ENCODE measurements around the gene CRIM1.

The CRIM1 gene

GRCh38 chr2:36438449-36438977 is 82.9 kb downstream of the CRIM1 start:
- H3K4me3 ChIP-seq (ENCODE audit: low read depth, low read length) = no peak overlapping the region
- peak overlapping the region; percentile 86 for H3K27ac ChIP-seq
- TF ChIP-seq, protein P1, sequence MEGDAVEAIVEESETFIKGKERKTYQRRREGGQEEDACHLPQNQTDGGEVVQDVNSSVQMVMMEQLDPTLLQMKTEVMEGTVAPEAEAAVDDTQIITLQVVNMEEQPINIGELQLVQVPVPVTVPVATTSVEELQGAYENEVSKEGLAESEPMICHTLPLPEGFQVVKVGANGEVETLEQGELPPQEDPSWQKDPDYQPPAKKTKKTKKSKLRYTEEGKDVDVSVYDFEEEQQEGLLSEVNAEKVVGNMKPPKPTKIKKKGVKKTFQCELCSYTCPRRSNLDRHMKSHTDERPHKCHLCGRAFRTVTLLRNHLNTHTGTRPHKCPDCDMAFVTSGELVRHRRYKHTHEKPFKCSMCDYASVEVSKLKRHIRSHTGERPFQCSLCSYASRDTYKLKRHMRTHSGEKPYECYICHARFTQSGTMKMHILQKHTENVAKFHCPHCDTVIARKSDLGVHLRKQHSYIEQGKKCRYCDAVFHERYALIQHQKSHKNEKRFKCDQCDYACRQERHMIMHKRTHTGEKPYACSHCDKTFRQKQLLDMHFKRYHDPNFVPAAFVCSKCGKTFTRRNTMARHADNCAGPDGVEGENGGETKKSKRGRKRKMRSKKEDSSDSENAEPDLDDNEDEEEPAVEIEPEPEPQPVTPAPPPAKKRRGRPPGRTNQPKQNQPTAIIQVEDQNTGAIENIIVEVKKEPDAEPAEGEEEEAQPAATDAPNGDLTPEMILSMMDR (IDR thresholded peaks at IDR 0.05; ENCODE audit: low read depth, low read length, missing control alignments) = no peak
- H3K27me3 ChIP-seq (replicated peaks) = no peaks in the 10 kb centered on the region
- H3K36me3 ChIP-seq (replicated peaks) = peaks cover 19% of the 10 kb centered on the region
- peak; percentile 99 for DNase-seq
- in situ Hi-C loops (cut with HindIII; ENCODE audit: low pct_ligation_motif_present, low sequenced_read_pairs) = no loop called here

DNA sequence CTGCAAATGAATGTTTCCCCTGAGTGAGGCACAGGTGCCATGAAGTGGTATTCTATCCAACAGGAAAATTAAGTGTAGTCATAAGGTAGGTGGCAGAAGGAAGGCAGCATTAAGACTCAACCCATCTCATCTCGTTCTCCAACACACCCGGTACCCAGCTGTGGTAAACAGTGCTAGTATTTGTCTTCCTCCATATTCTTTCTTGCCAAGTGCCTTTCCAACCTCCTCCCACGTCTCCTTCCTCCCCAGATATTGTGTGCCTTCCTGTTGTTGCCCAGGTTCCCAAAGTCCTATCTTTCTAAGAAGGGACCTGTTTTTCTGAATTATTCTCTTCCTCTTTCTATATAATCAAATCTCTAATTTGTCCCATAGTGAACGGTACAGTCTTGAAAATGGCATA is 83.5 kb downstream of the CRIM1 start:
- DNase-seq = no peak
- peak overlapping the region; percentile 86 for H3K27ac ChIP-seq
- H3K27me3 ChIP-seq (replicated peaks) = no peaks in the 10 kb centered on the region
- in situ Hi-C loops (cut with HindIII; ENCODE audit: low pct_ligation_motif_present, low sequenced_read_pairs) = no loop called here
- H3K4me3 ChIP-seq (ENCODE audit: low read depth, low read length) = no peak overlapping the region
- peaks cover 24% of the 10 kb centered on the region for H3K36me3 ChIP-seq (replicated peaks)
- TF ChIP-seq, protein P1 (IDR thresholded peaks at IDR 0.05; ENCODE audit: low read depth, low read length, missing control alignments) = no peak

DNA sequence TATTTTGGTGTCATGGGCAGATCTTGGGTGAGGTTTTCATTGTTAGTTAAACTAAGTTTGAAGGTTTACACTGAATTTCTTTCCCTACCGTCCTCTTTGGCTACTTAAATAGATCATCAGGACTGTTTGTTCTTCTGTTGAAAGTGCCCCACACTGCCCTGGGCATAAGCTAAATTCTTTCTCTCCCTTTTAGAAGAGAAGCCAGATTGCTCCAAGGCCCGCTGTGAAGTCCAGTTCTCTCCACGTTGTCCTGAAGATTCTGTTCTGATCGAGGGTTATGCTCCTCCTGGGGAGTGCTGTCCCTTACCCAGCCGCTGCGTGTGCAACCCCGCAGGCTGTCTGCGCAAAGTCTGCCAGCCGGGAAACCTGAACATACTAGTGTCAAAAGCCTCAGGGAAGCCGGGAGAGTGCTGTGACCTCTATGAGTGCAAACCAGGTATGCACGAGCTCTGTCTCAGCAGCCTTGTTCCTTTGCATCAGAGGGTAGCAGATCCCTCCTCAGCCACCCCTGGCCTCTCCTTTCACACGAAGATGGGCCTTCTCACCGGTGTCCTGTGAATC is 85.6 kb downstream of the CRIM1 start:
- H3K27me3 ChIP-seq (replicated peaks) = no peaks in the 10 kb centered on the region
- DNase-seq = no peak
- no peak overlapping the region for H3K4me3 ChIP-seq (ENCODE audit: low read depth, low read length)
- TF ChIP-seq, protein P1 (IDR thresholded peaks at IDR 0.05; ENCODE audit: low read depth, low read length, missing control alignments) = no peak
- H3K27ac ChIP-seq = peak overlapping the region; percentile 60
- H3K36me3 ChIP-seq (replicated peaks) = peaks cover 38% of the 10 kb centered on the region
- in situ Hi-C loops (cut with HindIII; ENCODE audit: low pct_ligation_motif_present, low sequenced_read_pairs) = no loop called here

DNA sequence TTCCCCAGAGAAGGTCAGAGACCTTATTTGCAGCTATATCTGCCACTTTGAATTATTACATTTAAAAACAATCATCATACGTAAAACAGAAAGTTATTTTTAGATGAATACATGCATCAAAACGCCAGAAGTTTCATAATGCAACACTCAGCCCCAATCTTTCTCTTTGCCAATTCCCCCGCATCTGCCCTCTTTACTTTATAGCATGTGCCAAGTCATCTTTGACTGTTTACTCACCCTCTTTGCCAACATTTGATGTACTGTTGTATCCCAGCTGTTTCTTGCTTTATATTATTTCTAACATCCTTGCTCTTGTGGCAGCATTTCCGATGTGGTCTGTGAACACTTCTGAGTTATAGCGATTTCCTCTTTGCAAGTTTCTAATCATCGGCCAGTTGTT is 86.2 kb downstream of the CRIM1 start:
- H3K27ac ChIP-seq = peak overlapping the region; percentile 60
- TF ChIP-seq, protein P1 (IDR thresholded peaks at IDR 0.05; ENCODE audit: low read depth, low read length, missing control alignments) = no peak
- in situ Hi-C loops (cut with HindIII; ENCODE audit: low pct_ligation_motif_present, low sequenced_read_pairs) = no loop called here
- H3K27me3 ChIP-seq (replicated peaks) = no peaks in the 10 kb centered on the region
- peaks cover 43% of the 10 kb centered on the region for H3K36me3 ChIP-seq (replicated peaks)
- no peak for DNase-seq
- no peak overlapping the region for H3K4me3 ChIP-seq (ENCODE audit: low read depth, low read length)

DNA sequence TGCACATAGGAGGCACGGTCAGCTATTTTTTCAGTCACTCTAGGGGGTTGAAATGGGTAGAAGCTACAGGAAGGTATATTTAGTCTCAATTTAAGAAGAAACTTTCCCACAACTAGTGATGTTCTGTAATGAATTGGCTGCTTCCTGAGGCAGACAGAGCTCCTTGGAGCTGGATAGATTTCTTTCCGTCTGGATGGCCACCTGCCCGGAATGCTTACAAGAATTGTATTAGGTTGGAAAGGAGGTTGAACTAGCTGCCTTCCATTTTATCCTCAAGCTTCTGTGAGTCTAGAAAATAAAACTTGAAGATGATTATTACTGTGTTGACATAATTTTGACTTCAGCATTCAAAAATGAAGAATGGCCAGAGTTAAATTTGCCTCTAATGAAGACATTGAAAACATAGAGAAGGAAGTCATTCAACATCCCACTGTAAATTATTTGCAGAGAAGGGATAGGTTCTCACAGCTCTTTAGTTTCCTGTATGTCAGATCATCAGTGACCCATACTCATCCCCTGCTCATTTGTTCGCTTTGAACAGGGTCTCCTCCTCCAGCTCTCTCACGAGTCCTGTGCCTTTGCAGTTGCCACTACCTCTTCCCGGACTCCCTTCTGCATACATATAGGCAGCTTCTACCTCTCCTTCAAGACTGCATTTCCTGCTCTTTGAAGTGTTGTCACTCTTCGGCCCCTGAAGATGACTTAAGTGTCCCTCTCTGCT is 88.8 kb downstream of the CRIM1 start:
- peaks cover 56% of the 10 kb centered on the region for H3K36me3 ChIP-seq (replicated peaks)
- TF ChIP-seq, protein P1 (IDR thresholded peaks at IDR 0.05; ENCODE audit: low read depth, low read length, missing control alignments) = no peak
- no peak overlapping the region for H3K27ac ChIP-seq
- no peak overlapping the region for H3K4me3 ChIP-seq (ENCODE audit: low read depth, low read length)
- no peaks in the 10 kb centered on the region for H3K27me3 ChIP-seq (replicated peaks)
- DNase-seq = no peak
- in situ Hi-C loops (cut with HindIII; ENCODE audit: low pct_ligation_motif_present, low sequenced_read_pairs) = no loop called here
